Naive B cell (primary cell): ENCODE results near the gene RNU7-1. TPM values are rescaled to one million over a fixed set of nuclear protein-coding genes. Genes with fewer than 3 reads are reported as not detected.

ENCODE experiments used
- ATAC-seq, 2 donors: fragments of 150-1000 bp; cut with Tn5 transposase; 2 replicates each; pipeline ENCODE4 v1.10.0; 2021; ENCODE audit warnings: low read depth in 2 of 2, mild to moderate bottlenecking in 2 of 2, moderate library complexity in 2 of 2
- DNase-seq: peaks from one replicate; pipeline ENCODE4 v3.0.0; 2022
- H3K27ac Mint-ChIP-seq, 6 donors: one replicate each; pipeline ENCODE4 v1.8.0; 2020 to 2022; ENCODE audit warnings: mild to moderate bottlenecking in 6 of 6, mixed read lengths in 6 of 6, moderate library complexity in 5 of 6, inconsistent platforms in 2 of 6
- H3K27me3 Mint-ChIP-seq, 3 donors: one replicate each; pipeline ENCODE4 v1.8.0; 2021 to 2022; ENCODE audit warnings: mixed read lengths in 3 of 3, mild to moderate bottlenecking in 1 of 3
- H3K36me3 Mint-ChIP-seq, 2 donors: one replicate each; pipeline ENCODE4 v1.8.0; 2020 to 2022; ENCODE audit warnings: mixed read lengths in 2 of 2, inconsistent platforms in 1 of 2, mild to moderate bottlenecking in 1 of 2
- H3K4me1 Mint-ChIP-seq, 3 donors: one replicate each; pipeline ENCODE4 v1.8.0; 2020 to 2022; ENCODE audit warnings: mixed read lengths in 3 of 3, inconsistent platforms in 1 of 3, mild to moderate bottlenecking in 1 of 3, moderate library complexity in 1 of 3
- H3K4me3 Mint-ChIP-seq, 8 donors: one replicate each; pipeline ENCODE4 v1.8.0; 2020 to 2022; ENCODE audit warnings: mild to moderate bottlenecking in 8 of 8, mixed read lengths in 8 of 8, moderate library complexity in 8 of 8, inconsistent platforms in 2 of 8
- H3K9me3 Mint-ChIP-seq, 7 donors: one replicate each; pipeline ENCODE4 v1.8.0; 2020 to 2022; ENCODE audit warnings: mixed read lengths in 7 of 7, mild to moderate bottlenecking in 5 of 7, inconsistent platforms in 2 of 7, moderate library complexity in 1 of 7
- polyA plus RNA-seq, 6 donors: library from polyadenylated mRNA; unstranded; fragments of 300-500 nt; fragmentation: Illumina TruSeq; gene quantifications; one replicate each; pipeline ENCODE4 v1.2.3, GENCODE V29; 2021; ENCODE audit warnings: low read depth in 6 of 6

The RNU7-1 gene
- polyA plus RNA-seq, 6 donors from 2014 or later: not detected

- no peak for ATAC-seq
- H3K4me1 Mint-ChIP-seq: peaks cover 16 to 34% (median 25%) of the 10 kb centered on the region in 3 donors
Observed at GRCh38 chr12:6912164-6912935, 31.3 kb upstream of the RNU7-1 start.

GRCh38 chr12:6914246-6914946 is 29.2 kb upstream of the RNU7-1 start, which contains the start of gene ENO2:
Gene ENO2, plus strand, starts transcription at chr12:6914580. Its CDS starts 1,253 bp downstream, at chr12:6915833.
- Mint-ChIP-seq H3K36me3 (no peaks in the 10 kb centered on the region), H3K27me3 (peaks cover 6 to 24% (median 22%) of the 10 kb centered on the region in 3 donors), H3K27ac (peak within 1 kb of the TSS in 4 of 6 donors; percentile 5 to 90 (median 63)), H3K4me1 (peaks cover 18 to 35% (median 25%) of the 10 kb centered on the region in 3 donors), H3K9me3 (no peaks in the 10 kb centered on the region), H3K4me3 (peak within 1 kb of the TSS; percentile 83 to 96 (median 93))
- peak; percentile 58 for DNase-seq
- peak; percentile 88 to 90 for ATAC-seq

More at GRCh38 chr12:6912164-6912935, 31.3 kb upstream of the RNU7-1 start:
- Mint-ChIP-seq H3K4me3 (peak overlapping the region in 6 of 8 donors; percentile 22 to 96 (median 71)), H3K9me3 (no peaks in the 10 kb centered on the region), H3K27me3 (peaks cover 6 to 24% (median 22%) of the 10 kb centered on the region in 3 donors), H3K36me3 (no peaks in the 10 kb centered on the region), H3K27ac (peak overlapping the region in 2 of 6 donors; percentile 14 to 53)
- DNase-seq: no peak

- Mint-ChIP-seq H3K27me3 (peaks cover 6 to 24% (median 22%) of the 10 kb centered on the region in 3 donors), H3K4me3 (peak overlapping the region; percentile 83 to 96 (median 93)), H3K36me3 (no peaks in the 10 kb centered on the region), H3K4me1 (peaks cover 22 to 42% (median 26%) of the 10 kb centered on the region in 3 donors), H3K27ac (peak overlapping the region in 3 of 6 donors; percentile 44 to 90 (median 82)), H3K9me3 (no peaks in the 10 kb centered on the region)
- DNase-seq: no peak
- peak in 1 of 2 donors; percentile 0 for ATAC-seq
Observed at GRCh38 chr12:6914947-6915788, 28.4 kb upstream of the RNU7-1 start.

- Mint-ChIP-seq H3K4me1 (peaks cover 22 to 43% (median 26%) of the 10 kb centered on the region in 3 donors), H3K4me3 (peak overlapping the region; percentile 33 to 83 (median 52))
Observed at GRCh38 chr12:6915789-6916285, 27.8 kb upstream of the RNU7-1 start.

GRCh38 chr12:6916426-6917200 is 27.0 kb upstream of the RNU7-1 start:
- peaks cover 28 to 47% (median 32%) of the 10 kb centered on the region in 3 donors for H3K4me1 Mint-ChIP-seq
- H3K36me3 Mint-ChIP-seq: no peaks in the 10 kb centered on the region
- ATAC-seq: no peak
- H3K27me3 Mint-ChIP-seq: peaks cover 6 to 24% (median 17%) of the 10 kb centered on the region in 3 donors
- no peak for DNase-seq
- H3K4me3 Mint-ChIP-seq: peak overlapping the region in 7 of 8 donors; percentile 25 to 83 (median 38)
- H3K27ac Mint-ChIP-seq: peak overlapping the region in 1 of 6 donors; percentile 83
- H3K9me3 Mint-ChIP-seq: no peaks in the 10 kb centered on the region

More at GRCh38 chr12:6915789-6916285, 27.8 kb upstream of the RNU7-1 start:
- H3K36me3 Mint-ChIP-seq: no peaks in the 10 kb centered on the region
- H3K27me3 Mint-ChIP-seq: peaks cover 6 to 24% (median 22%) of the 10 kb centered on the region in 3 donors
- ATAC-seq: no peak
- H3K9me3 Mint-ChIP-seq: no peaks in the 10 kb centered on the region
- H3K27ac Mint-ChIP-seq: no peak overlapping the region
- DNase-seq: no peak

- Mint-ChIP-seq H3K27me3 (peaks cover 5 to 21% (median 15%) of the 10 kb centered on the region in 3 donors), H3K4me1 (peaks cover 39 to 56% (median 43%) of the 10 kb centered on the region in 3 donors), H3K4me3 (no peak overlapping the region), H3K36me3 (no peaks in the 10 kb centered on the region), H3K9me3 (no peaks in the 10 kb centered on the region), H3K27ac (no peak overlapping the region)
- ATAC-seq (no peak), DNase-seq (no peak)
Observed at GRCh38 chr12:6917491-6918231, 26.0 kb upstream of the RNU7-1 start.

GRCh38 chr12:6919588-6919987 is 24.0 kb upstream of the RNU7-1 start:
- H3K27ac Mint-ChIP-seq: peak overlapping the region in 2 of 6 donors; percentile 20 to 84
- H3K9me3 Mint-ChIP-seq: no peaks in the 10 kb centered on the region
- DNase-seq (no peak), ATAC-seq (no peak)
- H3K4me1 Mint-ChIP-seq: peaks cover 48 to 60% (median 60%) of the 10 kb centered on the region in 3 donors
- H3K27me3 Mint-ChIP-seq: peaks cover 0 to 7% (median 5%) of the 10 kb centered on the region in 3 donors
- peak overlapping the region in 1 of 8 donors; percentile 25 for H3K4me3 Mint-ChIP-seq
- H3K36me3 Mint-ChIP-seq: no peaks in the 10 kb centered on the region

- Mint-ChIP-seq H3K27ac (peak overlapping the region in 3 of 6 donors; percentile 80 to 87 (median 84)), H3K4me1 (peaks cover 46 to 59% (median 56%) of the 10 kb centered on the region in 3 donors), H3K4me3 (peak overlapping the region in 5 of 8 donors; percentile 8 to 83 (median 58)), H3K9me3 (no peaks in the 10 kb centered on the region), H3K36me3 (no peaks in the 10 kb centered on the region), H3K27me3 (no peaks in the 10 kb centered on the region)
- ATAC-seq (no peak), DNase-seq (no peak)
Observed at GRCh38 chr12:6921539-6921938, 22.1 kb upstream of the RNU7-1 start.

GRCh38 chr12:6921996-6922946 is 21.3 kb upstream of the RNU7-1 start:
- ATAC-seq: peak; percentile 43 to 51
- DNase-seq: no peak
- peaks cover 52 to 63% (median 59%) of the 10 kb centered on the region in 3 donors for H3K4me1 Mint-ChIP-seq
- peak overlapping the region; percentile 8 to 90 (median 63) for H3K4me3 Mint-ChIP-seq
- H3K36me3 Mint-ChIP-seq: no peaks in the 10 kb centered on the region
- no peaks in the 10 kb centered on the region for H3K9me3 Mint-ChIP-seq
- peak overlapping the region; percentile 76 to 94 (median 82) for H3K27ac Mint-ChIP-seq
- no peaks in the 10 kb centered on the region for H3K27me3 Mint-ChIP-seq

- ATAC-seq (peak in 1 of 2 donors; percentile 22), DNase-seq (no peak)
- H3K27me3 Mint-ChIP-seq: no peaks in the 10 kb centered on the region
- no peaks in the 10 kb centered on the region for H3K36me3 Mint-ChIP-seq
- H3K4me3 Mint-ChIP-seq: peak overlapping the region; percentile 8 to 90 (median 60)
- peak overlapping the region; percentile 26 to 94 (median 78) for H3K27ac Mint-ChIP-seq
- H3K4me1 Mint-ChIP-seq: peaks cover 53 to 65% (median 61%) of the 10 kb centered on the region in 3 donors
- H3K9me3 Mint-ChIP-seq: no peaks in the 10 kb centered on the region
Observed at GRCh38 chr12:6923003-6923732, 20.4 kb upstream of the RNU7-1 start.
